NCI-H2227 (cell line): ENCODE data around the gene SLC9A9.

Experiments used
- DNase-seq: peaks from one replicate; lab custom pipeline; 2025; ENCODE audit not compliant: unreplicated experiment; lab: John Stamatoyannopoulos, UW

Gene SLC9A9

DNA sequence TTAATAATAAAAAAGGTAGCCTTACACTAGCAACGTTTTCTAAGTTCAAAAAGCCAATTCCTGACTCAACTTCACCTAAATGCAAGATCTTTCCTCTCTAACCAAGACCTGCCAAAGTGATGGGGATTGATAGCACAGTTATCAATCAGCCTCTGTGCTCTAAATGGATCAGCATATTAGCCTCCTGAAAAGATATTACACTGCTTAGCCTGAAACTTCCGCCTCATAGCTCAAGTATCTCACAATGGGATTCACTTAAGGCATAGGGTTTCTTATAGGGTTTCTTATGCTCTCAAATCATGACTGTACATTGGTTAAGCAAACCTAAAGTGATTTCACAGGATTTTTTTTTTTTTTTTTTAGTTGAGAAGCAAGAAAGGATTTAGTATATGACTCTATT, 436 bp upstream of the SLC9A9 start:
- DNase-seq = no peak

GRCh38 chr3:143843587-143843986, 4.7 kb downstream of the SLC9A9 start:
- no peak for DNase-seq

GRCh38 chr3:143840636-143841035, 7.6 kb downstream of the SLC9A9 start:
- DNase-seq = no peak

- DNase-seq = no peak
Observed at GRCh38 chr3:143839980-143840379, 8.3 kb downstream of the SLC9A9 start.

- DNase-seq = no peak
Observed at GRCh38 chr3:143837076-143837475, 11.2 kb downstream of the SLC9A9 start.

DNA sequence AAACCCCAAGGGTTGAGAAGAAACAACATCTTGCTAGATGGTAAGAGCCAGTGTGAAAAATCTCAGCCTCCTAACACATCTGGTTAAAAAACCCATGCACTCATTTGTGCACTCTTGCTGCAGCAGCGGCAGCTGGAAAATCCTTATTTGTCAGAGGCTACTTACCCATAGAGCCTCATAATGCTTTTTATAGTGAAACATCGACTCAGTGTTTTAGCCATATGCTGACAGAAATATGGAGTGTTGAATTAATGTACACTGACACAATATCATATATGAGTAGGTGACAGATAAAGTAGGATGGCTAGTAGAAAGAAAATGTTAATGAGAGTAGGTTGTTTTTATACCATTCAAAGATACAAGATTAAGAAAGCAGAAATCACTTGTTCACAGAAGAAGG, 13.0 kb downstream of the SLC9A9 start:
- DNase-seq = no peak

DNA sequence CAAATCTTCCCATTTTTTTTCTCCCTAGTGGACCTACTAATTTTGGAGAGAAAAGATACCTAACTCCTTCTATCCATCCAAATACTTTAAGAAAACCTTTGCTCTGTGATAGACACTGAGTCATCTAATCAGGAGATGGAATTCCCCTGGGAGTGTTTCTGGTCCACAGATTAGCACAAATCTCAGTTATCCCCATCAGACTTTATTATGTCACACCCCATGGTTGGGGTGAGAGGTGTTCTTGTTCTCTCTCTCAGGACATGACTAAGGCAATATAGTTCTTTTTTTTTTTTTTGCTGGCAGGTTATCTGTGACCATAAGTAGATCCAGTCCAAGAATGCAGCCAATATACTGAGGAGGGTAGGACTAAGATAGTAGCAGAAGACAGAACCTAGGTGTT, 15.8 kb downstream of the SLC9A9 start:
- no peak for DNase-seq

GRCh38 chr3:143831994-143832393, 16.3 kb downstream of the SLC9A9 start:
- DNase-seq = no peak

GRCh38 chr3:143831208-143831607, 17.1 kb downstream of the SLC9A9 start:
- DNase-seq = no peak

- no peak for DNase-seq
Observed at GRCh38 chr3:143830786-143831185, 17.5 kb downstream of the SLC9A9 start.

DNA sequence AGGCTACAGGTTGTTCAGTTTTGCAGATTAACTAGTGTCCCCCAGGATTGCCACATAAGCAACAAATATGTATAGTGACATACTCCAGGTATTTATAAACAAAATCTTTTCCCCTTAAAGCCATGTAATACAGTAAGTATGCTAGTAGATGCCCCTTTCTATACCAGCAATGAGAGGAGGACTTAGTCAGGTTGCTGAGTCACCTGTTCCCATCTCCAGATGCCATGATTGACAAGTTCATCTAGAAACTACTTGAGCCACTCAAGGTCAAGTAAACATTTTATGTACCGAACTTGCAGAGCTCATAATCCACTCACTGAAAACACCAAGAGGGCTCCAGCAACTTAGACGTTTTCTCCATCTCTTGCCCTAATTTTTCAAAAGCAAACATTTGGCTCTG, 18.2 kb downstream of the SLC9A9 start:
- no peak for DNase-seq

- DNase-seq = no peak
Observed at GRCh38 chr3:143827425-143827824, 20.8 kb downstream of the SLC9A9 start.

DNA sequence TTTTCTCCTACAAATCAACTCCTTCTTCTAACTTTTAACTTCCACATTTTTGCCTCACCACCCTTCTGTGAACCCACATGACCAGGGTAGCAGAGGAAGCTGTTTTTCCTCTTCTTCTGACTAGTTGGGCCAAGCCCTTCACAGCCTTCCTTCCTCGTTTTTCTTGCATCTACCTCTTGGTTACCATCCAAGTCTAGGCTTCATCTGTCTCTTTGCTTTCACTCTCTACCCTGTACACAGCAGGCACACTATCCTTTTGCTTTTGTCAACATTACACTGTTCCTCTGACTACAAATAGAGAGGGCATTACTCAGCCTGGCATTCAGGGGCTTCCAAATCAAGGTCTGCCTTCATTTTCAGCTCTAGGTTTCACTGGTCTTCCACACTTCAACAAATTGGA, 22.0 kb downstream of the SLC9A9 start:
- DNase-seq = no peak

DNA sequence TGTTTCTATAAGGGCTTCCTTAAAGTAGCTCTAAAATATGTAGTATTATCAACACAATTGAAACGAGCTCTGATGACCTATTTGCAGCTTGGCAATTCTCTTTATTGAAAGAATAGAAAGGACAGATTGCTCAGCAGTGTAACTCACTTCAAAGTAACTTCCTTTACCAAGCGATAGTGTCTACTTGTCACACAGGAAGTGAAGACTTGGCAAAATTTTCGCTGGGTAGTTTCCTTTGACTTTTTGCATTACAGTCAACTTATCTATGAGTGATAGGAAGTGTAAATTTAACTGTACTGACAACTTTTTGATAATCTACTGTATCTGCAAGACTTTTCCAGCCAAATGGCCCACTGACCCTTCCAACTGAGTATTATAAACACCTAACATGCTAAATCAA, 22.8 kb downstream of the SLC9A9 start:
- DNase-seq = no peak

- no peak for DNase-seq
Observed at GRCh38 chr3:143824735-143825385, 23.4 kb downstream of the SLC9A9 start.

DNA sequence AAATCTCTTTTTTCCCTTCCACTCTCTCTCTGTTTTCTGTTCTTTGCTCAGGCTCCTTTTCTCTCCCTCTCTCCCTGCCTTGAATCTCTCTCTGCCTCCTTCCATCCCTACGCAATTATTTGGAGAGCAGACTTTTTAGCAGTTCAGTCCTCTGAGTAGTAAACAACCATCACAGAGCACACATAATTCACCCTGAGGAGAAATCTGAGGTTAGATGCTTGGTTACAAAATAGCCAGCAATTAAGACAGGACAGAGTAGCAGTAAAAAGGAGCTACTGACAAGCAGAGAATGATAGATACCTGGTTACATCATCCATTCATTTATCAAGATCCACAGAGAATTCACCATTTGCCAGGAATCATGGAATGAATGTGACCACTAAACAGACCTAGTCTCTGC, 25.5 kb downstream of the SLC9A9 start:
- DNase-seq = no peak

- no peak for DNase-seq
Observed at GRCh38 chr3:143822374-143822773, 25.9 kb downstream of the SLC9A9 start.

- DNase-seq = no peak
Observed at GRCh38 chr3:143821862-143822261, 26.4 kb downstream of the SLC9A9 start.

GRCh38 chr3:143820466-143821221, 27.6 kb downstream of the SLC9A9 start:
- DNase-seq = no peak

DNA sequence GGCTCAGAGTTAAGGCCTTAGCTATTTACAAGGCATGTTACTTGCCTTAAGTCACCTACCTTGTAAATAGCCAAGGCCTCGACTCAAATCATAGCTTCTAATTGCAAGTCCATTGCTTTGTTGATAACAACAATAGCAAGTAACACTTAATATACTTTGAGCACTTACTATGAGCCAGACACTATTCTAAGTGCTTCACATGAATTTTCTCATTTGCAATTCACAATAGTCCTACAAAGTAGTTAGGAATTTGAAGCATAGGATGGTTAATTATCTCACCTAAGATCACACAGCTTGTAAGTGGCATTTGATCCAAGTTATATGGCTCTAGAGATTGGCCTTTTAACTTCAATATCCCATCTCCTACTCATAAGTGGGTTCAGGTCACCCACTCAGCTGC, 28.4 kb downstream of the SLC9A9 start:
- DNase-seq = no peak

- no peak for DNase-seq
Observed at GRCh38 chr3:143814443-143814889, 33.8 kb downstream of the SLC9A9 start.

DNA sequence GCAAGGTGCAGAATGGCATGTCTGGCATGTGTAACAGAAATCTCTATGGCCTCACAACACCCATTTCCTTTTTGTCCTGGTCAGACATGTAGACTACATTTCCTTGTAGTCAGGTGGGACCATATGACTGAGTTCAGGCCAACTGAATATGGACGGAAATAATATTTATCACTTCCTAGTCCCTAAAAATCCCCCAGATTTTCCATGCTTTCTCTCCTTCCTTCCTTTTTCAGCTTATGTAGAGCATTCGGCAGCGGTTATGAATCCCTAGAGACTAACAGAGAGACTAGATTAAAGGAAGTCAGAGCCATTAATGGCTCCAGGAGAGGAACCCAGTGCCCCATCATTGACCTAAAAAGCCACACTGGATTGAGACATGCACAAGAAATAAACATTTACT, 35.8 kb downstream of the SLC9A9 start:
- no peak for DNase-seq

- no peak for DNase-seq
Observed at GRCh38 chr3:143811602-143812001, 36.7 kb downstream of the SLC9A9 start.
